SK-N-SH (cell line): ENCODE results near the gene MCM9.

ENCODE experiments used
- CHD2 ChIP-seq: fragments of 150-350 bp; IDR thresholded peaks from 2 replicates; pipeline ENCODE4 v1.6.1; 2018; ENCODE audit warnings: low read length; ENCODE audit not compliant: partially characterized antibody
- CTCF ChIP-seq: fragments of 200-600 bp; sonication (generic); IDR thresholded peaks from 2 replicates; pipeline ENCODE4 v1.6.1; 2017; ENCODE audit warnings: antibody characterized with exemption, mild to moderate bottlenecking, moderate library complexity
- EZH2phosphoT487 ChIP-seq: fragments of 200-600 bp; sonication (generic); IDR thresholded peaks from 2 replicates; pipeline ENCODE4 v1.6.1; 2017; ENCODE audit warnings: low read depth, mixed run types, mild to moderate bottlenecking, antibody characterized with exemption, moderate library complexity, borderline replicate concordance
- MAX ChIP-seq: IDR thresholded peaks from 2 replicates; pipeline ENCODE4 v1.4.0; 2012; ENCODE audit warnings: low read depth
- SIN3A ChIP-seq: IDR thresholded peaks from 2 replicates; pipeline ENCODE4 v1.6.1; 2012; ENCODE audit warnings: low read depth, mild to moderate bottlenecking, low read length, moderate library complexity, borderline replicate concordance
- TCF12 ChIP-seq: IDR thresholded peaks from 2 replicates; pipeline ENCODE4 v1.4.0; 2012

DNA sequence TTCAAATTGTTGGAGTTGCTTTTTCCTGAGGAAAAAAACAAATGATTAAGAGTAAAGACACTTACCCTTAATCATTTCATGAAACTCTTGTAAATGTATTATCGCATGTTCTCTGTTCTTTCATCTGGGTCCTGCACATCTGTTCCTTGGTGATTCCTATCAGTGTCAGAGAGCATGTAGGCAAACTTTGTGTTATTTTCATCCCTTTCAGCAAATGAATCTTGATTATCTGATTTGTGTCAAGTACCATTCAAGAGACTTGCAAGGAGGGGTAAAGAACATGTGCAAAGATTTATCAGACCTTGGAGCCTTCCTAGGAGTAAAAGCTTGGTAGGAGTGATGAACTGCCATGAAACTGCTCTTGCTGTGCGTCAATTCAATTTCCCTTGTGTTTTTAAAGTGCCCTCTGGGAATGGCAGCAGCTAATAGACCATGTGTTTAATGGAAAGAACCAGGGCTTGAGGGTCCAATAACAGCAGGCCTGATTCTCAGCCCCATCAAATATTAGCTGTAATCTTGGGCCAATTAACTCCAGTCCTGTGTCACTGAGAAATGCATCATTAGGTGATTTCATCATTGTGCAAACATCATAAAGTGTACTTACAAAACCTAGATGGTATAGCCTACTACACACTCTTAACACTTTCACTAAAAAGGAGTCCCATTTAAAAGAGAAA, 164.7 kb downstream of the MCM9 start:
- TF ChIP-seq CTCF (no peak), SIN3A (no peak), EZH2phosphoT487 (no peak), MAX (no peak), TCF12 (no peak), CHD2 (no peak)
